ENCODE results near the gene DLG1. TPM values are rescaled to one million over a fixed set of nuclear protein-coding genes. Genes with fewer than 3 reads are reported as not detected.

Gene DLG1
- polyA plus RNA-seq, 4 donors = 68.7 to 98.7 (median 88.6) TPM

DNA sequence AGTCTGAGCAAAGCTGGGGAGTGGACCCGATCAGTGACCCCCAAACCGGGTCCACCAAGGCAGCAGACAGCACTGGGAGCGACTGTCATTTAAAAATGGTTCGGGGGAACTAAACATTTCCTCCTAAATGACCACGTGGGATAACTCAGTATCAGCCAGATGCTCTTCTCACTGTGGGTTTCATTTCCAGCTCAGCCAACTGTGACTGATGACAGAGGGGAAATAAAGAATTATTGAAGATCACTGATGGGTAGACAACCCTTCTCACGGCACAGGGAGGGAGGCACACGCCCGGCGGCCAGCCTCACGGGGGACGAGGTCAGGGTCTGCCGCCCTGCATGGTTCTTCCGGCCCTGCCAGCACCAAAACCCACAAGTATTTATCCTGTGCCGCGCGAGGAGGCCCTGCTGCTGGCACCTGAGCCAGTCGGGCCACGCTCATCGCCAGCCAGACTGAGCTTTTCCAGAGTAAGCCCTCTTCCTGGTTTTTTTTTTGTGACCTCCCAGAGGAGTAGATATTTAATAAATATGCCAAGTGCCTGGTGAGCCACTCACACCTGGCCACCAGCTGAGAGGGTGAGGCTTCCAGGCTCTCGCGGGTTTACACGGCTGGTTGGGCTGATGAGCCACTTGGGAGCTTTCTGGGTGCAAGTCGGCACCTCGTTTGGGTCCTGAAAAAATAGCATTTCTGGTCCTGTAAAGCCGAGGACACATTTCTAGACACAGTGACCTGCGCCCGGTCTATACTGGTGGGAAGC is 275.0 kb downstream of the DLG1 start:
- DNase-seq (ENCODE audit: low read depth in 4 of 4, low spot score in 3 of 4) = no peak

DNA sequence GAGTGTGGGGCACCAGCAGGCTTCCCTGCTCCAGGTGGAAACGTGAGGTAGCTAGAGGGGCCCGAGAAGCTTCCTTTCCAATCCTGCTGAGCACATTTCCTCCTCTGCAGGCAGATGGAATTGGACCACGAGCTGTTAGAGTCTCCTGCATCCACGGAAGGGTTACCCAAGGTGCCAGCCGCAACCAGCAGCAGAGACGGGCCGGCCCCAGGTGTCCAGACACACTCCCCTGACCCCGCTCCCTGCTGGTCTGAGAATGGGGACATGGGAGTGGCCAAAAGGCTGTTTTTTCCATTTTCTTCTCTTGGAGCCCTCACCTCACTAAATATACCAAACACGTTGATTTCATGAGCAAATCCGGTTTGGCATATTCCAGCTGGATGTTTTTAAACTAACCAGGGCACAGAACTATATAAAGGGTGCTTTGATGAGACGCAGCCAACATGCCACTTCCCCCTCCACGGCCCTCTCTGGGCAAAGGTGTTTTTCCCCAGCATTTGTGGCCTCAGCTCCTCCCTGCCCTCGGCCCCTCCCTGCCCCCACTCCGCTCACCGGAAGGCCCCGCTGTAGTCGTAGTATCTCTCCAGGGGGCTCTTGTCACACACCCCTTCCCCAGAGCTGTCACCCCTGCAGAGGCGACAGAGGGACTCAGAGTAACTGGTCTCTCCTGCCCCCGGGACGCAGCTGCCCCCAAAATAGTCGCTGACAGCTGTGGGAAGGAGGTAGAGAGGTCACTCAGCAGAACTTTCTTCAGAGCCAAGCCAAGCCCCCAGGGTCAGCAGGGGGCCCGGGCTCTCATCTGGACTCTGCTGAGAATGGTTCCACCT is 275.8 kb downstream of the DLG1 start:
- no peak for DNase-seq (ENCODE audit: low read depth in 4 of 4, low spot score in 3 of 4)

DNA sequence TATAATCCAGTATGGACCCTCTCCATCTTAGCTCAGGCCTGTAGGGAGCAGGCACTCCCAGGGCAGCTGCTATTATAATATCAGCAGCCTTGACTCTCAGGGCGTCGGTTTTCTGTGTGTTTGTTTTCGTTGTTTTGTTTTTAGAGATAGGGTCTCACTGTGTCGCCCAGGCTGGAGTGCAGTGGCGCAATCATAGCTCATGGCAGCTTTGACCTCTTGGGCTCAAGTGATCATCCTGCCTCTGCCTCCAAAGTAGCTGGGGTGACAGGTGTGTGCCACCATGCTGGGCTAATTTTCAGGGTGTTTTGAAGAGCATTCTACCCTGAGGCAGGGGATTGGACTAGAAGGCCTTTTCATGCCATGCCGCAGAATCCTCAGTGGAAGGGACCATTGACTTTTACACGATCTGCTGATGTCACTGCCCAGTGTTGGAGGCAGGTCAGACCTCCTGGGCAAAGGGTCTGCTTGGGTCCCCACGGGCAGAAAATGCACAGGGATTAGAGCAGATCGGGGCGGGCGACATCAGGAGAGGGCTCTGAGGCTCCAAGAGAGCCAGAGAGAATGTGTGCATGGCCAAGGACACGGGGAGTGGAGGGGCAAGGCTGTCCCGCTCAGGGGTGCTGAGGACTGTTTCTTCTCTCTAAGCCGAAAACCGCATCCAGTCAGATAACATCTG is 276.5 kb downstream of the DLG1 start:
- no peak for DNase-seq (ENCODE audit: low read depth in 4 of 4, low spot score in 3 of 4)

DNA sequence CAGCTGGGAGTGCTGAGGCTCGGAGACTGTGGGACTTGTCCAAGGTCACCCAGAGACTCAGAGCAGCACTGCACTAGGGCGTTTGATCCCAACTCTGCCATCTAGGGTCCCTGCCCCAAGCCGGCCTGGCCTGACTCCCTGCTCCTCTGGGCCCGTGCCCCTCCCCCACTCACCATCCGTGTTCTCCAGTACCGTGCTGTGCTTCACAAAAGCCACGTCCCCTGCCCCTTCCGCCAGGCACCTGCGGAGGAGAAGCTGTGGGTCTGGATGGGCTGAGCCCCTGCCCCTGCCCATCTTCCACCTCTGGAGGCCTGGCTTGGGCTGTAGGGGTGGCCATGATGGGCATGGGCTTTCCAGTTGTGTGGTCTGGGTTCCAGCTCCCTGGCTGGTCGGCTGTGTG is 277.2 kb downstream of the DLG1 start:
- no peak for DNase-seq (ENCODE audit: low read depth in 4 of 4, low spot score in 3 of 4)

DNA sequence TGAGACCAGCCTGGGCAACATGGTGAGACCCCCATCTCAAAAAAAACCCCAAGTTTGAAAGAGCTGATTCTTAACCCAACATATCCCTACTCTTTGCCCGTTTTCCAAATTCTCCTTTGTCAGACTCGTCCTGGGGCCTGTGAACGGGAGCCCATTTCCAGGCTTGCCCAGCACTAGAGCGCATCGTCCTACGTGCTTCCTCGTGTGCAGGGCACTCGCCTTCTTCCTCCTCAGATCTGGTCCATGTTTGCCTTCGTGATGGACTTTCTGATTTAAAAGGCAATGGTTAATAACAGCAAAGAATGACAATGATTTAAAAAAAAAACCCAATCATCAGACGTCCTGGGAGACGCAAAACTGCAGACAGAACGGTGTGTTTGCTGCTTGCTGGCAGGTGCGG is 278.9 kb downstream of the DLG1 start:
- DNase-seq (ENCODE audit: low read depth in 4 of 4, low spot score in 3 of 4) = no peak

DNA sequence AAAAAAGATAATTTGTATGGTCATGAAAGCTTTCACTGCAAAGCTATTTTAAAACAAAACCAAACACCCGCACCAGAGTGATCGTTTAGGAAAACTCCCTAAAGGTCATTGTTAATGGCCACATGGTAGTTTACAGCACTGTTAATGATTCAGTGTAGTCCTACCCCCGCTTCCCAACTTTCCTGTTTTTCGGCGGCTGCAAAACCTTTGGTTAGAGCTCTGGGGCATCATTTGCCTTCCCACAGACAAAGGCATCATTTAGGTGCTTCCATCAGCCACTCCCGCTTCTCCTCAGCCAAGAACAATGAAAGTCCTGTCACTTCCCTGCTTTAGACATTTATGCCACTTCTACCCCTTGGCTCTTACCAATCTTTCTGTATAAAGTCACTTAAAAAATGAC is 279.4 kb downstream of the DLG1 start:
- no peak for DNase-seq (ENCODE audit: low read depth in 4 of 4, low spot score in 3 of 4)

DNA sequence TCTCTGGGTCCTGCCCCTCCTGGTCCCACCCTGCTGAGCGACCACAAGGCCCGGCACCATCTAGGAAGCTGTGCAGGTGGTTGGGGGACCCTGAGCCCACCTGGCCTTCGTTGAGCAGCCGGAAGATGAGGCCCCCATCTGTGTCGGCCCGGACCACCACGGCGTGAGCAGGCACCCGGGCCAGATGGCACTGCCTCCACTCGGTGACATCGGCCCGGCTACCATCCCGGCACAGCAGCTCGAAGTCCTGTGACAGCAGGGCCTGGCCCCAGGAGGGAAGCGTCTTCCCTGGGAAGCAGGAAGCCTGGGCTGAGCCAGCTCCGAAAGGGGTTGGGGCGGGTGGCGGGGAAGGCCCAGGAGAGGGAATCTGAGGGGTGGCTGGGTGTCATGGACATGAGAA is 281.4 kb downstream of the DLG1 start:
- no peak for DNase-seq (ENCODE audit: low read depth in 4 of 4, low spot score in 3 of 4)

DNA sequence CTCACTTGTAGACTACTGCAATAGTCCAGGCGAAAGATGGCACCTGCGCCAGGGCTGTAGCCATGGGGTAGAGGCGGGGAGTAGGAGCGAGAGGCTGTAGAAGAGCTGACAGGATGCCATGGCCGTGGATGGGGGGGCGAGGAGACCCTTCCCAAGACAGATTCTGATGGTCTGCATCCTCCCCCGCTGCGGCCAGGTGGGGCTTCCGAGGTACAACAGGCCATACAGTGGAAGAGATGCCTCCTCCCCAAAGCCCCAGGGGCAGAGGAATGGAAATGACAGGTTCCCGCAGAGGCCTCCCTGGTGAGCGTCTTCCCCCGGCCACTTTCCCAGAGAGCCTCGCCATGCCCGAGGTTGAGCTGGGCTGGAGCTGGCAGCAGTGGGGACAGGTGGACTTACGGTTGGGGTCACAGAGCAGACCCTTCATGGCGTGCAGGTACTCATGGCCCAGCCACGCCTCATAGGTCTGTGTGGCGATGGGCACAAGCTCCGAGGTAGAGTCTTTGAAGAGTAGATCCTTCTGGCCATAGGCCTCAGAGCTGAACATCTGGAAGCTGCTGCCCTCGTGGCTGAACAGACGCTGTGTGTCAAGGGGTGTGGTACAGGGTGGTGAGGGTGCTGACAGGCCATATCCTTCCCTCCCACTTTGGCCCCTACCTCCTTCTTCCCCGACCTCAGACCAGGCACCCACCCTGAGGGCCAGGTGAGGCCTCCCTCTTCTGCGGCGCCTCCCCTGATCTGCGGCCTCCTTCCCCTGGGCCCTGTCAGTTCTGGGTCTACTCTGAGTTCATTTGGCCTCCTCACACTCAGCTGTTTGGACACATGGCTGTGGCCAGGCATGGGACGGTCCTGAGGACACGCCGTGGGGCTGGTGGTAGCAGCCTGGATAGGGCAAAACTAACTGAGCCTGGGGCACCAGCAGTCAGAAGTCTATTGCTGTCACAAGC is 282.3 kb downstream of the DLG1 start:
- DNase-seq (ENCODE audit: low read depth in 4 of 4, low spot score in 3 of 4) = no peak

DNA sequence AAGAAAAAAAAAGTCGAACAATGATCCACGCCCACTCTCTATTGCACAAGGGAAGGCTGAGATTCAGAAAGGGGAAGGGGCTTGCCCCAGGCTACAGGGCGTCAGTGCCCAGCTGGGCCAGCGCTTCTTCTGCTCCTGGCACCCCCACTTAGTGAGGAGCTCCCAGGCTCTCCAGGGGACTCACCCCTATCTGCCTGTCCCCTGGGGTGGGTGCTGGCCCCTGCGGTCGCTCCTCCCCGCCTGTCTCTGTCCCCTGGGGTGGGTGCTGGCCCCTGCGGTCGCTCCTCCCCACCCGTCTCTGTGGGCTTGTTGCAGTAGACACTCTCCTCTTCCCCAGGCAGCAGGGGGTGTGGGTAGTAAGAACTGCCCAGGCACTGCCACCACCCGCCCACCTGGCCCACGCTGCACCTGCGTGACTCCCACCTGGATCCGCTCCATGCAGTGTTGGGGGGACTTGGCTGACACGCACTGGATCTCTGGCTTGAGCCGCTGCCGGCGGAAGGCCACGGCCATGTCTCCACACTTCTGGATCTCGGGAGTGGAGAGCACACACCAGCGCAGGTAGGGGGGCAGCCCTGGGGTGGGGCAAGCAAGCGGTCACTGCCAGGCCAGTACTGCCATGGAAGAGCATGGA is 283.4 kb downstream of the DLG1 start:
- no peak for DNase-seq (ENCODE audit: low read depth in 4 of 4, low spot score in 3 of 4)

DNA sequence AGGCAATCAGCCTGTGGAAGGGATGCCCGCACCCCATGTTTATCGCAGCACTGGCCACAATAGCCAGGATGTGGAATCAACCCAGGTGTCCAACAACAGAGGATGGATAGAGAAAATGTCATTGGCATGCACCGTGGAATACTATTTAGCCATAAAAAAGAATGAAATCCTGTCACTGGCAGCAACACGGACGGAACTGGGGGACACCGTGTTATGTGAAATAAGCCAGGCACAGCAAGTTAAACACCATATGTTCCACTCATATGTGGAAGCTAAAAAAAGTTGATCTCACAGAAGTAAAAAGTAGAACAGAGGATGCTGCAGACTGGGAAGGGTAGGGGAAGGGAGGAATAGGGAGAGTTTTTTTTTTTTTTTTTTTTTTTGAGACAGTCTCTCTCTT is 284.4 kb downstream of the DLG1 start:
- no peak for DNase-seq (ENCODE audit: low read depth in 4 of 4, low spot score in 3 of 4)

DNA sequence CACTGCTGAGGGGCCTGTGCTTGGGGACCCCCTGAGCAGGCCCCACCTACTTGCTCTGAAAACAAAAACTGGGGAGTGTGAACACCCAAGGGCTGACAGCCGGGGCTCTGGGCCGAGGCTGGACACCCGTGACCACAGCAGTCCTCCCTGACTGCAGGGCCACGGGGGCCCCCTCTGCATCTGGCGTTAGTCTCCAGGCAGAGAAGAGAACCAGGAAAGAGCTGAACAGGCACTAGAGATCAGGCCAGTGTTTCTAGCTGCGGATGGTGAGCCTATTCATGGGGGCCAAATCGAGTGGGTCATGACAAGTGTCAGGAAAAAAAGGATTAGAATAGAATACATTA is 285.9 kb downstream of the DLG1 start:
- DNase-seq (ENCODE audit: low read depth in 4 of 4, low spot score in 3 of 4) = no peak

DNA sequence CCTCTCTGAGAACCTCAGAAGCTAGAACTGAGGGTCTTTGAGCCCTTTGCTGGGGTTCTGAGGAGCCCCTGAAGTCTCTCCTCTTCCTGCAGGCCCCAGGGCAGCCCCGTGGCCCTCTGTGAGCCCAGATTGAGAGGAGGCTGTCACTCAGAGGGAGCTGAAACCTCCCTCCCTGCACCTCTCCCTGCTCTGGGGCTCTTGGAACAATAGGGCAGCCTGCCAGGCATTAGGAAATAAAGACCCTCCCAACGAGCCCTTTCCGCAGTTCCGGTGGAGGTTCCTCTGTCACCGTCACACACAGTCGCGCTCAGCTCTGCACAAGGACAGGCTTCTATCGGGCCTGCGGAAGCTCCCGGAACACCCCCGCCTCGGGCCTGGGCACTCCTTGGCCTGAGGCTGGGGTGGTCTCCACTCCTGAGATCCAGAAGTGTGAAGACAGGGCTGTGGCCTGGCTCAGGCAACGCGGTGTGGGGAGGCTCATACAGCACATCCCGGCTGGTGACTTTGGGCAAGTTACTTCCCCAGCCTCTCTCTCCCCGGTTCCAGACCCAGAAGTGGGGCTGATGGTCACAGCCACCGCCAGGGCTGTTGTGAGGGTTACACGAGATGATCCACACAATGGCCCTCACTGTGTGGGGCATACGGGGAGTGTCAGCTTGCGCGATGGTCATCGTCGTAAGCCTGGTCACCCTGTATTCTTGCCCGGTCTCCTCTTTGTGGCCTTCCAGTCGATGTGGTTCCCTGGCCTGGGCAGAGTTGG is 286.5 kb downstream of the DLG1 start:
- no peak for DNase-seq (ENCODE audit: low read depth in 4 of 4, low spot score in 3 of 4)

DNA sequence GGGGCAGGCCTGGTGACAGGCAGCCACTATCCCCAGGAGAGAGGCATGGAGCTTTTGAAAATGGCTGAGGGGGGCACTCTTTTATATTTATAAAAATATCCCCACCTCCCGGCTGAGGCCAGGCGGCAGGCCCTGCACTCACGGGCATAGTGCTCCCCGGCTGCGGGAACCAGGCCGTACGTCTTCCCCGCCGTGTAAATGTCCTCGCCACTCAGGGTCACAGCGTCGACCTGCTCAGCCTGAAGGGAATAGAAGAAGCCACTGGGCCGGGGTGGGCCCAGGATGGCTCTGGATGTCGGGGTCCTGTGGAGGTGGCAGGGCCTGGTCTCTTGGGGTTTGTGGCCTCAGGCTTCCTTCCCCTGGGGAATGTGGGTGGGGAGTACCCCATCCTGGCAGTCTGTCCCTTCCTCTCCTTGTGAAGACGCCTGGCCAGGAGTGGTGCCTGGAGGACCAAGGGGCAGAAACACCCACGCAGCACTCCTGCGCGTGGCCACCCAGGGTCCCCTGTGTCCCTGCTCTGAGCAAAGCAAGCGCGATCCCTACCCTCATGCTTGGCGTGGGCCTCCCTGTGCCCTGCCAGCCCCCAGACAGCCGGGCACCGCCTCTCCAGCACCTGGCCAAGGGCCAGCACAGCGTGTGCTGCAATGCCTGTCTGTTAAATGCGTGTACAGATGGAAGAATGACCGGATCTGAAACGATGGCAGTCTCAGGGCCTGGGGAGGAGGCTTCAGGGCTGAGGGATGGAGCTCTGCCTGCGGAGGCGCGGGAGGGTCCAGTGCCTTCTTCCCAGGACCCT is 287.7 kb downstream of the DLG1 start:
- no peak for DNase-seq (ENCODE audit: low read depth in 4 of 4, low spot score in 3 of 4)

DNA sequence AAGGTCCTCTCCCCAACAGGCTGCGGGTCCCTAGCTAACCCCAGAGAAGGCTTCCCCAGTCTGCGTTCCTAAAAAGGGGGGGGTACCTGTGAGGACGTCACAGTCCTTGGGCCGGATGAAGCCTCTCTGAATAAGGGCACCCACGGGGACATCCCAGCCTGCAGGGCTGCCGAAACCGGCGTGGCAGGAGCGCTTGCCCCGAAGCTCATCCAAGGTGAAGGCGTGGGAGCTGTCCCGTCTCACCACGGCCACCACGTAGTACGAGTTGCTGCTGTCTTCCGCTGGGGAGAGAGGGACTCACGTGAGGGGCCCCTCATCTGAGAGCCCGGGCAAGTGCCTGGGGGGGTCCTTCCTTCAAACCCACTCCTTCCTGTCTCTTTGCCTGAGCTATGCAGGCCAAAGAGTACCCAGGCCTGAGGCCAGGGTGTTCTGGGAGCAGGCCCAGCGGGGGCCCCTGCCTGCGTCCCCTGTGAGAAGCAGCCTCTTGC is 288.8 kb downstream of the DLG1 start:
- DNase-seq (ENCODE audit: low read depth in 4 of 4, low spot score in 3 of 4) = no peak

DNA sequence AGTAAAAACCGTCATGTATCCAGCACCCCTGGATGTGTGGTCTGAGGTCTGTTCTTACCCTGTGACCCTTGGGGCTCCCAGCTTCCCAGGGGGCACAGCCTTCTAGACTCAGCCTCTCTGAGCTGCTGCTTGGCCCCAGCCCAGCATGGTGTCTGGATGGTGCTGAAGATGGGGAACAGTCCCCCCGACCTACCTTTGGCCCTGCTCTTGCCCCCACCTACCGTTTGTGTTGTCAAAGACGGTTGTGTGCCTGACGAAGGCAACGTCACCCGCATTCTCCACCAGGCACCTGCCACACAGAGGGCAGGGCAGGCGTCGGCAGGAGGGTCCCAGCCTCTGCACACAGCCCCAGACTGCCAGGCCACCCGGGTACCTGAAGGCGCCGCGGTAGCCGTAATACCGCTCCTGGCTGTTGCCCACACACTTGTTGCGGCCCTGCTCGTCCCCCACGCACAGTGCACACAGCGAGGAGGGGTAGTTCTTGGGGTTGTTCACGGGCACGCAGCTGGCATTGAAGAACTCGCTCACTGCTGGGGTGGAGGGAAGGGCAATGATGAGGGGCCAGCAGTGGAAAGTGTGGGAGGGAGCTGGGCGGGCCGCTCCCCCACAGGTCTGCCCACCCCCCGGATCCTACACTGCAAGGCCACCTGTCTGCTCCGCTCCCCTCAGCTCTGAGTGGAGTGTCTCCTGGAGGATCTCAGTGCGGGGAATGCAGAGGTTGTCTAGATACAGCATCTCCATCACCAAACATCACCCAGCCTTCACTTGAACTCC is 289.8 kb downstream of the DLG1 start:
- no peak for DNase-seq (ENCODE audit: low read depth in 4 of 4, low spot score in 3 of 4)

DNA sequence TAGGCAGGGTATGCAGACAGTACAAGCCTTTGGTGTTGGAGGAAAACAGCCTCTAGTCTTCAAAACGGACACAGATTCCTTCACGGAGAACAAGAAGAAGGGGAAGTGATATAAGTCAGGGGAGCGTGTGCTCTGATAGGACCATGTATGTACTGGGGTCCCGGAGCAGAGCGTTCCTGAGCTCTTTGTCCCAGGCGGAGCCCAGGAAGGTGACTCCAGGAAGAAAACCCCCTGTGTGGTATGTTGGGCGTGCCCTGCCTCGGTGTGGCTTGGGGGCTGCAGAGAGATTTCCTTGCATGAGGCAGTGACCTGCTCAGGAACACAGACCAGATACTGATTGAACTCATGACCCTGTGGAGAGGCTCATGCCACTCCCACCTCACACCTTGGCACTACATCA is 290.5 kb downstream of the DLG1 start:
- no peak for DNase-seq (ENCODE audit: low read depth in 4 of 4, low spot score in 3 of 4)

DNA sequence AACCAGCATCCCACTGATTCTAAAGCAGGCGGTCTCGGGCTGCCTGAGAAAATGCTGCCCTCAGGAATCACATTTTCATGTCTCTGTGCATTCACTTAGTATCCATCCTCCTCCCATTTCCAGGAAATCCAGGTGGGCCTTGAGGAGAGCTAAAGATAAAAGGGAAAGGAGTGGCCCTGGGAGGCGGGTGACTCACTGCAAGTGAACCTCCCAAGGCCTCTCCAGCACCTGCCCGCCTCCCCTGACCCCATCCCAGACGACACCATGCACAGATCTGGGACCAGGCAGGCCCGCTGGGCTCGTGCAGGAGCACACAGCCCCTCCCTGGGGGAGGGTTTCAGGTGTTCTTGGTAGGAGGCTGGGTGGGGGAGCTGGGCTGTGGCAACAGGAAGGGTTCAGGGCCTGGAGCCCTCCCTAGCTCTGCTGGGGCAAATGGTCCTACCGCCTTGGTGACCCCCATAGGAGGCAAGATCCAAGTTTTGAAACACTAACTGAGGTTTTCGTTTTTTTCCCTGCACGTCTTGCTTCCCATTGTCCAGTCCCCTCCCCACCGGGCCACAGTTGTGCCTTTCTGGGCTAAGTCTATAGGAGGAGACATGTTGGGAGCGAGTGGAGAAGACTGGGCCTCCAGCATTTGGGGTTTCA is 291.0 kb downstream of the DLG1 start:
- no peak for DNase-seq (ENCODE audit: low read depth in 4 of 4, low spot score in 3 of 4)
